Breast epithelium (tissue), 4 donors: ENCODE data around the gene SLA2. TPM values are rescaled to one million over a fixed set of nuclear protein-coding genes. Genes with fewer than 3 reads are reported as not detected.
"Not testable (repeated sequence)": the region's sequence is repeated elsewhere in the genome, so short reads cannot be mapped to it uniquely, and the experiment has no call there.

Experiments
- DNase-seq, 2 donors: peaks; one replicate each; pipeline ENCODE4 v3.0.0-alpha.2; 2019; ENCODE audit warnings: low spot score in 2 of 2
- H3K27ac ChIP-seq, 2 donors: fragments of 200-600 bp; sonication (generic) in 1 of 2; one replicate each; pipeline ENCODE4 v1.5.1; 2016 to 2019; ENCODE audit warnings: mild to moderate bottlenecking in 1 of 2
- H3K27me3 ChIP-seq, 2 donors: fragments of 200-600 bp; sonication (generic) in 1 of 2; one replicate each; pipeline versions ENCODE4 v1.5.1 to v1.6.0; 2017 to 2019; ENCODE audit warnings: control low read depth in 1 of 2, mild to moderate bottlenecking in 1 of 2
- H3K36me3 ChIP-seq: fragments of 200-600 bp; one replicate; pipeline ENCODE4 v1.5.1; 2019
- H3K4me1 ChIP-seq, 2 donors: fragments of 200-600 bp; sonication (generic); one replicate each; pipeline ENCODE4 v1.5.1; 2016 to 2019; ENCODE audit warnings: control low read depth in 1 of 2
- H3K4me3 ChIP-seq, 3 donors: fragments of 200-600 bp; sonication (generic); 1 replicate in 2 of 3; 2 replicates in 1 of 3; pipeline ENCODE4 v1.5.1; 2016 to 2019; ENCODE audit warnings: mild to moderate bottlenecking in 3 of 3, moderate library complexity in 2 of 3
- H3K9me3 ChIP-seq, 2 donors: fragments of 200-600 bp; sonication (generic) in 1 of 2; one replicate each; pipeline ENCODE4 v1.5.1; 2016 to 2019; ENCODE audit warnings: control low read depth in 1 of 2
- CTCF ChIP-seq, 3 donors: fragments of 450-650 bp; IDR thresholded peaks; one replicate each; pipeline ENCODE4 v1.5.1; 2016 to 2017; ENCODE audit warnings: antibody characterized with exemption in 3 of 3, mild to moderate bottlenecking in 3 of 3, moderate library complexity in 3 of 3
- POLR2A ChIP-seq: fragments of 450-650 bp; IDR thresholded peaks from one replicate; pipeline ENCODE4 v1.6.1; 2016; ENCODE audit warnings: antibody characterized with exemption, mild to moderate bottlenecking, moderate library complexity
- POLR2AphosphoS5 ChIP-seq, 3 donors: sonication (generic); formaldehyde crosslinking; IDR thresholded peaks; one replicate each; pipeline ENCODE4 v1.6.1; 2017; ENCODE audit warnings: antibody characterized with exemption in 3 of 3
- intact Hi-C: fragments of 100-400 bp; cut with DNase I; formaldehyde crosslinking; loops from one replicate; pipeline ENCODE4 v1.15.1; 2023; ENCODE audit warnings: low total_unique reads
- total RNA-seq, 3 donors: library from RNA; depleted of rRNA; stranded (reverse); fragments of >200 nt; gene quantifications; one replicate each; pipeline ENCODE4 v1.1.0, GENCODE V29; 2016

The SLA2 gene
- total RNA-seq, 3 donors from 2014 or later, result 0.64 to 1.6 (median 0.66) TPM

GRCh38 chr20:36569847-36570429 lies 76.1 kb downstream of the SLA2 start:
- no peak for DNase-seq
- Histone ChIP-seq H3K9me3 (peaks cover 0 to 6% of the 10 kb centered on the region in 2 donors), H3K4me3 (no peak overlapping the region), H3K27ac (no peak overlapping the region), H3K36me3 (no peaks in the 10 kb centered on the region), H3K4me1 (peaks cover 0 to 1% of the 10 kb centered on the region in 2 donors), H3K27me3 (no peaks in the 10 kb centered on the region)
- TF ChIP-seq CTCF (IDR thresholded peaks at IDR 0.05) (no peak), POLR2A (no peak), POLR2AphosphoS5 (IDR thresholded peaks at IDR 0.05) (no peak)
- intact Hi-C loops, result no loop called here

GRCh38 chr20:36565520-36565919 lies 80.5 kb downstream of the SLA2 start:
- H3K36me3 ChIP-seq, result no peaks in the 10 kb centered on the region
- H3K4me1 ChIP-seq, result no peaks in the 10 kb centered on the region
- intact Hi-C loops, result no loop called here
- peaks cover 0 to 6% of the 10 kb centered on the region in 2 donors for H3K9me3 ChIP-seq
- DNase-seq, result no peak
- H3K4me3 ChIP-seq, result no peak overlapping the region
- no peak overlapping the region for H3K27ac ChIP-seq
- TF ChIP-seq CTCF (IDR thresholded peaks at IDR 0.05) (no peak), POLR2AphosphoS5 (IDR thresholded peaks at IDR 0.05) (no peak), POLR2A (no peak)
- H3K27me3 ChIP-seq, result no peaks in the 10 kb centered on the region

DNA sequence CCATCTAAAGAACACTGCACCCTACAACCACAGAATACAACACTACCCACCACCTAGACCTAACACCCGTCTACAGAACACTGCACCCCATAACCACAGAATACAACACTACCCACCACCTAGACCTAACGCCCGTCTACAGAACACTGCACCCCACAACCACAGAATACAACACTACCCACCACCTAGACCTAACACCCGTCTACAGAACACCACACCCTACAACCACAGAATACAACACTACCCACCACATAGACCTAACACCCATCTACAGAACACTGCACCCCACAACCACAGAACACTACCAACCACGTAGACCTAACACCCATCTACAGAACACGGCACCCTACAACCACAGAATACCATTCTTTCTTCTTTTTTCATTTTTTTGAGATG lies 81.3 kb downstream of the SLA2 start:
- DNase-seq, H3K27ac ChIP-seq, H3K9me3 ChIP-seq, H3K4me1 ChIP-seq, intact Hi-C loops, H3K36me3 ChIP-seq, H3K27me3 ChIP-seq, H3K4me3 ChIP-seq: not testable (repeated sequence)

- DNase-seq, H3K4me1 ChIP-seq, H3K36me3 ChIP-seq, H3K9me3 ChIP-seq, H3K27ac ChIP-seq, H3K4me3 ChIP-seq, intact Hi-C loops, H3K27me3 ChIP-seq: not testable (repeated sequence)
These were observed 81.8 kb downstream of the SLA2 start for GRCh38 chr20:36564078-36564725.

DNA sequence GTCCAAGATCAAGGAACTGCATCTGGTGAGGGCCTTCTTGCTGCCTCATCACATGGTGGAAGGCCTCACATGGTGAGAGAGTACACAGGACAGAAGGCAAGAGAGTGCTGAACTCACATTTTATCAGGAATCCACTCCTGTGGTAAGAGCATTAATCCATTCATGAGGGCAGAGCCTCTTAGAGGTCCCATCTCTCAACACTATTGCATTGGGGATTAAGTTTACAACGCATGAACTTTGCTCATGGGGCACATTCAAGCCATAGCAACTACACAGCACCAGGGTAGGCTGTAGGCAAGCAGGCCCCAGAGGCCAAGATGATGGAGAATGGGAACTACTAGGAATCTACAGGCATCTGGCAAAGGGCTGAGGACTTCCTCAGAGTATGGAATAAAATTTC lies 82.6 kb downstream of the SLA2 start:
- no peak for TF ChIP-seq POLR2A
- no peak for TF ChIP-seq POLR2AphosphoS5 (IDR thresholded peaks at IDR 0.05)
- no peak for TF ChIP-seq CTCF (IDR thresholded peaks at IDR 0.05)
- no peak for DNase-seq

DNA sequence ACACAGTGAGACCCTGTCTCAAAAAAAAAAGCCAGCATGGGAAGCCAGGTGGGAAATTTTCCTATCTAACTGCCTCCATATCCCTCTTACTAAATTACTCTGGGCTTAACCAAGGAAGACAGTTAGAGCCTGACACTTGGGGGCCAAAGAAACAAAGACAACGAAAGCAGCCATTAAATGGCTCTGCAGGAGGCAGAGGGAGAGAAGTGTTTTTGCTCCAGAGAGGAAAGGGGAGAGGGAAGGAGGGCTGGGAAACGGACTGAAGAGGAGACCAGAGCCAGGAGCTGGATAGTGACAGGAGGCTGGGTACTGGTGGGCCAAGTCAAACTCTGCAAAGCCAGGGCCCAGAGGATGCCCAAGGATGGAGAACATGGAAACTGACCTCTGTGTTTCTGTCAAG lies 83.3 kb downstream of the SLA2 start:
- DNase-seq, result no peak
- no peaks in the 10 kb centered on the region for H3K4me1 ChIP-seq
- H3K27ac ChIP-seq, result no peak overlapping the region
- no peak overlapping the region for H3K4me3 ChIP-seq
- peaks cover 0 to 6% of the 10 kb centered on the region in 2 donors for H3K9me3 ChIP-seq
- no peaks in the 10 kb centered on the region for H3K27me3 ChIP-seq
- TF ChIP-seq CTCF (IDR thresholded peaks at IDR 0.05) (no peak), POLR2AphosphoS5 (IDR thresholded peaks at IDR 0.05) (no peak), POLR2A (no peak)
- H3K36me3 ChIP-seq, result no peaks in the 10 kb centered on the region
- intact Hi-C loops, result no loop called here

More for the DNA sequence above, 82.6 kb downstream of the SLA2 start:
- no peaks in the 10 kb centered on the region for H3K4me1 ChIP-seq
- peaks cover 0 to 6% of the 10 kb centered on the region in 2 donors for H3K9me3 ChIP-seq
- intact Hi-C loops, result no loop called here
- H3K27ac ChIP-seq, result no peak overlapping the region
- H3K36me3 ChIP-seq, result no peaks in the 10 kb centered on the region
- no peak overlapping the region for H3K4me3 ChIP-seq
- H3K27me3 ChIP-seq, result no peaks in the 10 kb centered on the region

Other genes starting within 250 kb of the SLA2 start
- gene MYL9, start 104.7 kb downstream of the SLA2 start, total RNA-seq, result 100 to 1,000 TPM in 1 of 3 donors, 10 to 100 TPM in 2; 72.9 to 112 (median 91.8) TPM
- 10 to 100 TPM in 2 of 3 donors, 1 to 10 TPM in 1; 9.9 to 14.3 (median 13.4) TPM for gene TGIF2, start 72.6 kb downstream of the SLA2 start, total RNA-seq
- gene RAB5IF, start 40.4 kb downstream of the SLA2 start, total RNA-seq, result 10 to 100 TPM; 70.2 to 79.9 (median 77.7) TPM
- 10 to 100 TPM; 18.7 to 24.7 (median 22.9) TPM for gene NDRG3, start 99.9 kb upstream of the SLA2 start, total RNA-seq
- gene DSN1, start 127.6 kb upstream of the SLA2 start, total RNA-seq, result 10 to 100 TPM in 2 of 3 donors, 1 to 10 TPM in 1; 6.9 to 13.1 (median 11.9) TPM
- gene TLDC2, start 229.9 kb upstream of the SLA2 start, total RNA-seq, result 1 to 10 TPM in 1 of 3 donors, not detected in 2; 1.1 TPM